ENCODE measurements around the gene OR52H1.
"Not testable (repeated sequence)": the region's sequence is repeated elsewhere in the genome, so short reads cannot be mapped to it uniquely, and the experiment has no call there.

OR52H1 gene

GRCh38 chr11:5548440-5548839 lies at the start of gene OR52H1:
TSS of gene OR52H1 (minus strand) at chr11:5548540. CDS start at chr11:5545505, 3,035 bp downstream.
- DNase-seq (ENCODE audit: low spot score), result no peak

- DNase-seq (ENCODE audit: low spot score), result no peak
Observed at GRCh38 chr11:5597953-5598352, 49.6 kb upstream of the OR52H1 start.

- DNase-seq (ENCODE audit: low spot score), result peak; percentile 55
Observed at GRCh38 chr11:5596607-5597201, 48.4 kb upstream of the OR52H1 start, which contains the start of gene TRIM6. TSS of gene TRIM6 (plus strand) at chr11:5596637. CDS start at chr11:5596898, 261 bp downstream.

- no peak for DNase-seq (ENCODE audit: low spot score)
Observed at GRCh38 chr11:5593146-5593545, 44.8 kb upstream of the OR52H1 start.

GRCh38 chr11:5592615-5593014 lies 44.3 kb upstream of the OR52H1 start:
- no peak for DNase-seq (ENCODE audit: low spot score)

- no peak for DNase-seq (ENCODE audit: low spot score)
Observed at GRCh38 chr11:5591613-5592012, 43.3 kb upstream of the OR52H1 start.

GRCh38 chr11:5589906-5590305 lies 41.6 kb upstream of the OR52H1 start:
- not testable (repeated sequence) for DNase-seq (ENCODE audit: low spot score)

- DNase-seq (ENCODE audit: low spot score), result not testable (repeated sequence)
Observed at GRCh38 chr11:5584458-5584857, 36.1 kb upstream of the OR52H1 start.

GRCh38 chr11:5581014-5581413 lies 32.7 kb upstream of the OR52H1 start:
- no peak for DNase-seq (ENCODE audit: low spot score)

GRCh38 chr11:5580577-5580976 lies 32.2 kb upstream of the OR52H1 start, which contains the start of gene OR52B6:
TSS of gene OR52B6 (plus strand) at chr11:5580877. CDS start at chr11:5580877, 0 bp downstream.
- DNase-seq (ENCODE audit: low spot score), result no peak

GRCh38 chr11:5577101-5577500 lies 28.8 kb upstream of the OR52H1 start:
- DNase-seq (ENCODE audit: low spot score), result no peak

- no peak for DNase-seq (ENCODE audit: low spot score)
Observed at GRCh38 chr11:5575152-5575551, 26.8 kb upstream of the OR52H1 start.

GRCh38 chr11:5574654-5575053 lies 26.3 kb upstream of the OR52H1 start:
- DNase-seq (ENCODE audit: low spot score), result no peak

GRCh38 chr11:5564259-5565019 lies 16.1 kb upstream of the OR52H1 start:
- no peak for DNase-seq (ENCODE audit: low spot score)

- no peak for DNase-seq (ENCODE audit: low spot score)
Observed at GRCh38 chr11:5557751-5558150, 9.4 kb upstream of the OR52H1 start.

GRCh38 chr11:5556596-5557188 lies 8.4 kb upstream of the OR52H1 start:
- DNase-seq (ENCODE audit: low spot score), result no peak

GRCh38 chr11:5553343-5553742 lies 5.0 kb upstream of the OR52H1 start:
- DNase-seq (ENCODE audit: low spot score), result no peak

- peak; percentile 67 for DNase-seq (ENCODE audit: low spot score)
Observed at GRCh38 chr11:5550440-5551095, 2.2 kb upstream of the OR52H1 start.

- DNase-seq (ENCODE audit: low spot score), result no peak
Observed at GRCh38 chr11:5547982-5548381, 358 bp downstream of the OR52H1 start.

- no peak for DNase-seq (ENCODE audit: low spot score)
Observed at GRCh38 chr11:5546457-5546856, 1.9 kb downstream of the OR52H1 start.

- no peak for DNase-seq (ENCODE audit: low spot score)
Observed at GRCh38 chr11:5541427-5541826, 6.9 kb downstream of the OR52H1 start.

- DNase-seq (ENCODE audit: low spot score), result no peak
Observed at GRCh38 chr11:5536482-5536881, 11.9 kb downstream of the OR52H1 start.

GRCh38 chr11:5534046-5534445 lies 14.3 kb downstream of the OR52H1 start:
- no peak for DNase-seq (ENCODE audit: low spot score)

Data from AG08395 (cell line).